Measurements from ENCODE around the gene HSPA12A.
"Not testable (repeated sequence)": the region's sequence is repeated elsewhere in the genome, so short reads cannot be mapped to it uniquely, and the experiment has no call there.

The HSPA12A gene

GRCh38 chr10:116715839-116716377, 26.5 kb downstream of the HSPA12A start:
- DNase-seq = no peak

DNA sequence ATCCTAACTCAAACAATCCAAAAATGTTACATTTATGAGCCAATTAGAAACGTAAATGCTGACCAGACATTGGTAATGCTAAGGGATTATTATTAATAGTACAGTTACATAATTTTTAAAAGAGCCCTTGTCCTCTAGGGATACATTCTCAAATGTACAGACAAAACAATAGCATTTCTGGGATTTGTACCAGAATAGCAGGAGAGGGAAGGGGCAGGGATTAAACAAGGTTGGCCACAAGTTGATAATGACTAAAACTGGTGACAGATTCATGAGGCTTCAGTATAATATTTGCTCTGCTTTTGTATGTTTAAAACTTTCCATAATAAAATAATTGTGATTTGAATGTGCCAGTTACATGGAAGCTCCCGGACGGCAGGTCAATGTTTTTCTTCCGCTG, 27.0 kb downstream of the HSPA12A start:
- DNase-seq = no peak

DNA sequence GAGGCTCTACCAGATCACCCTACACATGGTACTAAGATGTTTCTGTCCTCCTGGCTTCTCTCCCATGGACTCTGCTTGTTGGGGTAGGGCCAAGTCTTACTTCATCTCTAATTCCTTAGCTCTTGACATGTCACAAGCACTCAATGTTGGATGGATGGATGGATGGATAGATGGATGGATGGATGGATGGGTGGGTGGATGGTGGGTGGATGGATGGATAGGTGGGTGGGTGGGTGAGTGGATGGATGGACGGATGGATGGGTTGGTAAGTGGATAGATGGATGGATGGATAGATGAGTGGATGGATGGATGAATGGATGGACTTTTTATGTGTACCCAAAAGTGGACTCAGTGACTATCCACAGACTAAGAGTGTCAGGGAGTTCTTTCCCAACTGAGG, 28.5 kb downstream of the HSPA12A start:
- DNase-seq = no peak

DNA sequence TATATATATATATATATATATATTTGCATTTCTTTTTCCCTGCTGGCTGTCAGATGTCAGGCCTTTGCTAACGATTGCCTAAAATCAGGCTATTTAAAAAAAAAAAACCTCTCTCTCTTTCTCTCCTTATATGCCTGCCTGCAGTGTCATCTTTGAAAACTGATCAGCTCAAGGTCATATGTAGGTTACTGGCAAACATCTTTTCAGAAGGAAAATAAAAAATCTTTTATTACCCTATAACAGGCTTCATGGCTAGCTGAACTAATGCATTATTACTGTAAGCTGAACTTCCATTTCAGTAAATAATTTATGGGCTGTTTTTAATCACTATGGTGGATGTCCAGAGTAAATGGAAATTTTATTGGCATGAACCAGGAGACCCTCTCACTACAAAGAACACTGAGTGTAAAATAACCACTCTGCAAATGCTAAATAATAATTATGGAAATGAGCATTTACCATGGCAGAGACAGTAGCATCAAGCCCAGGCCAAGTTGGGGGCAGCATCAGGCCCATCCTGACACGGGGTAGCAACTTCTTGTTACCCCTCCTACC, 29.3 kb downstream of the HSPA12A start:
- no peak for DNase-seq

- no peak for DNase-seq
These were observed 29.8 kb downstream of the HSPA12A start for GRCh38 chr10:116712519-116712918.

DNA sequence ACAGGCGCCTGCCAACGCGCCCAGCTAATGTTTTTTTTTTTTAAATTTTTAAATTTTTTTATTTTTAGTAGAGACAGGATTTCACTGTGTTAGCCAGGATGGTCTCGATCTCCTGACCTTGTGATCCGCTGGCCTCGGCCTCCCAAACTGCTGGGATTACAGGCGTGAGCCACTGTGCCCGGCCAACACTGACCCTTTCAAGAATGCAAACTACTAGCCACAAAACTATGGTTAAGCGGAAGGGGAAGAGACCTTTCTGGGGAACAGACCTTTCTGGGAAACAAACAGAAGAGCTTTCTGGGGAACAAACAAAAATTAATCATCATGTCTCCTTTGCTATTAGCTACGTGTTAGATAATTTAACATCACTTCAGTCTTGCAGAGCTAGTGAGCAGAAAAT, 30.6 kb downstream of the HSPA12A start:
- DNase-seq = not testable (repeated sequence)

DNA sequence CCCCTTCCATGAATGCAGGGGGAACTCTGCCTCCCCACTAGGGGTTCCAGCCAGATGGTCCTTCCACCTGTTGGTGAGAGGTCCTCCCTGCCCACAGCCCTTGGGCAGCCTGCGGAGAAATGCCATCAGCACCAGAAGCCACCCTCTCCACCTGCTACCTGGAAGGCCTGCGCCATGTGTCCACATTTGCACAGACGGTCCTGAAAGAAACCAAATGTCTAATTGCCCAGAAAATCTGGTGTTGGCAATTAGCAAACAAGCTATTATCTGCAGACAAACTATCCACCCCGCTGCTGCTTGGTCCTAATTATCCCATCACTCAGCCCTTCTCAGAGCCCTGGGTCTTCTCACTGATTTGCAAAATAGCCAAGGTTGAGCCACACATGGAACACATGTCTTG, 32.3 kb downstream of the HSPA12A start:
- no peak for DNase-seq

- DNase-seq = no peak
These were observed 33.5 kb downstream of the HSPA12A start for GRCh38 chr10:116708877-116709276.

- no peak for DNase-seq
These were observed 34.0 kb downstream of the HSPA12A start for GRCh38 chr10:116708391-116708821.

- no peak for DNase-seq
These were observed 34.4 kb downstream of the HSPA12A start for GRCh38 chr10:116707981-116708380.

GRCh38 chr10:116706281-116706680, 36.1 kb downstream of the HSPA12A start:
- no peak for DNase-seq

- no peak for DNase-seq
These were observed 36.9 kb downstream of the HSPA12A start for GRCh38 chr10:116705498-116705897.

DNA sequence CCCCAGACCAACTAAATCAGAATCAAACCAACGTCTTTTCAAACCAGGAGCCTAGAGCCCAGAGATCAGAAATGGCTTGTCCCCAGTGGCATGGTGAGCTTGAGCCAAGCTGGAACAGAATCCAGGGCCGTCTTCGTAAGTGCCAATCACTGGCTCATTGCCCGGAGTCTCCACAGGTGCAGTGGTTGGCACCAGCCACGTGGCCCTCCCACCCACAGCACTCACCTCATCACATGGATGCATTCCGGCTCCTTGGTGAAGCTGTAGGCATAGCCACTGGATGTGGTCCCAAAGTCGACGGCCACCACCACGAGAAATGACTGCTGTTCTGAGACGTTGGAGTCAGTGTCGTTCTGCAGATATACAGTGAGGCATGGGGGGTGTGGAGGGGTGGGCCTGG, 37.4 kb downstream of the HSPA12A start:
- DNase-seq = no peak

DNA sequence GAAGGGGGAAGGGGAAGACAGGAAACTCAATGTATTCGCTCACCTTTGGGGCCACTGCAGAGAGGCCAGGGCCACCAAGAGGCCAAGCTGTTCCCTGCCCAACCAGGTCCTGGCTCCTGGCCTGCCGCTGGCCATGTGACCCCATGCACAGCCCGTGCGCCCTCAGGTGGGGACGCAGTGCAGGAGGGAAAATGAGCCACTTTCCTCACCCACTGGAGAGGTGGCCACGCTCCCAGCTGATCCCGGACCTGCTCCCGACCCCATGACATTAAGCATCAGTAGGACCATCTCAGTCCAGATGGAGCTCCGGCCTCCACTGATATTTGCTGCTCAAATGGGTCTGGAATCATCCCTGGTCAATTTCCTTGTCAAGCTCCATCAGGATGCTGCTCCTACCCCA, 40.2 kb downstream of the HSPA12A start:
- DNase-seq = no peak

DNA sequence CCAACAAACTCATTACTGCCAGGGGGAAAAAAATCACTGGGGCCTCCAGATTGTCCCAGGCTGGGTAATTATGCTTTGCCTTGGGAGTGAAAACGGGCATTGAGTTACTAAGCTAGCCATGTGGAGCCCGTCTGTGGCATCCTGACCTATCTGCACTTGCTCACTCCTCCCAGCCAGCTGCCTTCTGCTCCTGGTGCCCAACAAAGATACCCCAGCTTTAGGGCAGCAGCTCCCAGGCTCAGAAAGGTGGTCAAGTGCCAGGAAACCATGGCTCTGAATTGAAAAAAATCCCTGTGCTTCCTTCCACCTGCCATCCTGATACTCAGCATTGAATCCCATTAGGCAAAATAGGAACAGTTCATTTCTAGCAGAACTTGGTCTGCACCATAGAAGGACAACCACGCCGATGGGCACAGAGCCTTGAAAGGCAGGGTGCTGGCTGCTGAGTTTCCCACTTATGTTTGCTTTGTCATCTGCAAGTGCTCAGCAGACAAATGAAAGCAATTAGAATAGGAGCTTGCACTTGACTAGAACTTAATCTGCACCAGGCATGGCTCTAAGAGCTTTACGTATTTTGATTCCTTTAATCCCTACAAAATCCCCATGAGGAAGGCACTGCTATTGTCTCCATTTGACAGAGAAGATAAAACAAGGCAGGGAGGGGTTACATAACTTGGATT, 42.8 kb downstream of the HSPA12A start:
- DNase-seq = no peak

DNA sequence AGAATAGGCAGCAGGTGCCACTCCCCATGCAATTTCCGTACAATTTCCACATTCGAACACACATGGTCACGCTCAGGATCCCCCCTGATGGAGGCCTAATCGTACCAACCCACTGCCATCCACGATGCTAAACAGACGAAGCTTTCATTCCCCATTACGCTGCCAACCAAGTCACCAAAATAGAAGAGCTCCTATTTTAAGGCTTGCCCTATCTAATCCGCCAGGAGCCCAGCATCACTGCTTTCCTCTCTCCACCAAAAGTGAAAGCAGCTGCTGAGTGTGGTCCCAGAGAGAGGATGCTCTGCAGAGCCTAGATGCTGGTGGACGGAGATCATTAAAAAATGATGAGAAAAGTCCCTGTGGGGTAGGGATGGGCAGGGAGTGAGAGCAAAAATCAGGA, 43.3 kb downstream of the HSPA12A start:
- DNase-seq = no peak

DNA sequence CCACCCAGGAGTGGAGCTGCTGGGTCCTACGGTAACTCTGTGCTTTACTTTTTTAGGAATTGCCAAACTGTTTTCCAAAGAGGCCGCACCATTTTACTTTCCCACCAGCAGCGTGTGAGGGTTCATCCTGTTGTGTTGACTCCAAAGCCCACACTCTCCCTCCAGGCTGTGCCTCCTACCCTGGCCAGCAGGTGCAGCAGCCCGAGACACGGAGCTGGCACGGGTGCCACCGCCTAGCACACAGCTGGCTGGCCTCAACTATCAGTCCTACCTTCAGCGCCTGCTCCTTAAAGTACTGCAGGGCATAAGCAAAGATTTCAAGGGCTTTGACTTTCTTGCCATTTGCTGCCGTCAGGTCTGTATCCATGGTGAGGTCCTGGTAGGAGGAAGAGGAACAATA, 44.0 kb downstream of the HSPA12A start:
- DNase-seq = no peak

- no peak for DNase-seq
These were observed 44.5 kb downstream of the HSPA12A start for GRCh38 chr10:116697816-116698215.

- DNase-seq = no peak
These were observed 45.4 kb downstream of the HSPA12A start for GRCh38 chr10:116696919-116697318.

GRCh38 chr10:116694927-116695268, 47.5 kb downstream of the HSPA12A start:
- DNase-seq = no peak

GRCh38 chr10:116694243-116694926, 48.0 kb downstream of the HSPA12A start:
- DNase-seq = no peak

- DNase-seq = no peak
These were observed 50.1 kb downstream of the HSPA12A start for GRCh38 chr10:116692225-116692624.

GRCh38 chr10:116691635-116692034, 50.7 kb downstream of the HSPA12A start:
- DNase-seq = no peak
